SK-N-SH (cell line): Measurements from ENCODE around the gene CHMP6. TPM values are rescaled to one million over a fixed set of nuclear protein-coding genes. Genes with fewer than 3 reads are reported as not detected.

Experiments
- CTCF ChIA-PET: fragments of 300-600, 350-600 bp; formaldehyde crosslinking; extraction: SDS; loops from one replicate; lab custom pipeline; 2021; lab: Yijun Ruan, JAX
- POLR2A ChIA-PET: fragments of 350-600 bp; sonication (Branson Sonifier 250); formaldehyde crosslinking; extraction: SDS; loops from one replicate; lab custom pipeline; 2020; ENCODE audit warnings: antibody characterized with exemption, inconsistent platforms; lab: Yijun Ruan, JAX
- DNase-seq: peaks from one replicate; pipeline ENCODE4 v3.0.0; 2012
- H2AFZ ChIP-seq: fragments of 200-600 bp; sonication (generic); 2 replicates; pipeline ENCODE4 v1.8.1; 2016; ENCODE audit warnings: antibody characterized with exemption, mild to moderate bottlenecking, low read depth
- H3F3A ChIP-seq: fragments of 200-600 bp; sonication (generic); replicated peaks from 2 replicates; pipeline ENCODE3; 2016; ENCODE audit warnings: antibody characterized with exemption, mild to moderate bottlenecking; ENCODE audit not compliant: insufficient read depth
- H3K27ac ChIP-seq, 2 experiments: fragments of 200-500 bp in 1 of 2; fragments of 200-600 bp in 1 of 2; sonication (Bioruptor generic) in 1 of 2; sonication (generic), shearing (Covaris generic) in 1 of 2; 2 replicates each; pipeline versions ENCODE4 v1.5.1 to v1.6.1; 2014 to 2016; ENCODE audit warnings: low read depth in 2 of 2, inconsistent platforms in 1 of 2, low read length in 1 of 2, mild to moderate bottlenecking in 1 of 2, mixed read lengths in 1 of 2
- H3K27me3 ChIP-seq: fragments of 200-600 bp; sonication (generic), shearing (Covaris generic); 2 replicates; pipeline ENCODE4 v1.6.1; 2016; ENCODE audit warnings: mixed run types; ENCODE audit not compliant: insufficient read depth
- H3K36me3 ChIP-seq, 2 experiments: fragments of 200-500 bp in 1 of 2; fragments of 200-600 bp in 1 of 2; sonication (Bioruptor generic) in 1 of 2; sonication (generic) in 1 of 2; replicated peaks in 1 of 2; 2 replicates each; pipeline versions ENCODE3 to v1.5.1; 2014 to 2016; ENCODE audit warnings: low read length in 1 of 2, mild to moderate bottlenecking in 1 of 2; ENCODE audit not compliant: insufficient read depth in 2 of 2, control insufficient read depth in 1 of 2
- H3K4me1 ChIP-seq, 2 experiments: fragments of 200-500 bp in 1 of 2; fragments of 200-600 bp in 1 of 2; sonication (Bioruptor generic) in 1 of 2; sonication (generic), shearing (Covaris generic) in 1 of 2; 2 replicates each; pipeline versions ENCODE4 v1.5.1 to v1.6.1; 2014 to 2016; ENCODE audit warnings: low read depth in 1 of 2, low read length in 1 of 2, mixed run types in 1 of 2; ENCODE audit not compliant: insufficient read depth in 2 of 2, control insufficient read depth in 1 of 2
- H3K4me2 ChIP-seq: fragments of 200-600 bp; sonication (generic), shearing (Covaris generic); 2 replicates; pipeline ENCODE4 v1.6.1; 2017; ENCODE audit warnings: mixed run types
- H3K4me3 ChIP-seq, 2 experiments: fragments of 200-500 bp in 1 of 2; fragments of 200-600 bp in 1 of 2; sonication (Bioruptor generic) in 1 of 2; sonication (generic), shearing (Covaris generic) in 1 of 2; 2 replicates each; pipeline versions ENCODE4 v1.5.1 to v1.8.1; 2014 to 2016; ENCODE audit warnings: low read depth in 2 of 2, inconsistent platforms in 1 of 2, low read length in 1 of 2, mild to moderate bottlenecking in 1 of 2, mixed read lengths in 1 of 2, moderate library complexity in 1 of 2
- H3K79me2 ChIP-seq: fragments of 200-600 bp; sonication (generic); 2 replicates; pipeline ENCODE4 v1.8.1; 2017; ENCODE audit warnings: mild to moderate bottlenecking; ENCODE audit not compliant: insufficient read depth
- H3K9ac ChIP-seq: fragments of 200-600 bp; sonication (generic); 2 replicates; pipeline ENCODE4 v1.6.1; 2017; ENCODE audit warnings: mixed run types
- H3K9me2 ChIP-seq: fragments of 200-600 bp; sonication (generic); 2 replicates; pipeline ENCODE4 v1.6.1; 2017; ENCODE audit warnings: mixed run types
- H3K9me3 ChIP-seq: fragments of 200-600 bp; sonication (generic); 2 replicates; pipeline ENCODE4 v1.6.1; 2017; ENCODE audit warnings: mixed run types, mild to moderate bottlenecking, moderate library complexity
- H4K20me1 ChIP-seq: fragments of 200-600 bp; sonication (generic); 2 replicates; pipeline ENCODE4 v1.6.1; 2017; ENCODE audit warnings: mild to moderate bottlenecking, mixed run types; ENCODE audit not compliant: insufficient read depth
- CTCF ChIP-seq: fragments of 200-600 bp; sonication (generic); IDR thresholded peaks from 2 replicates; pipeline ENCODE4 v1.6.1; 2017; ENCODE audit warnings: antibody characterized with exemption, mild to moderate bottlenecking, moderate library complexity
- EP300 ChIP-seq, 2 experiments: IDR thresholded peaks; 2 replicates each; pipeline versions ENCODE4 v1.4.0 to v1.6.1; 2012; ENCODE audit warnings: borderline replicate concordance in 1 of 2, low read depth in 1 of 2, low read length in 1 of 2
- FOSL2 ChIP-seq: IDR thresholded peaks from 2 replicates; pipeline ENCODE4 v1.4.0; 2012; ENCODE audit warnings: low read depth, mild to moderate bottlenecking, moderate library complexity, borderline replicate concordance
- FOXJ3 ChIP-seq: sonication (generic); formaldehyde crosslinking; IDR thresholded peaks from 2 replicates; pipeline ENCODE4 v1.5.1; 2020; ENCODE audit warnings: mild to moderate bottlenecking, missing genetic modification reagents
- FOXM1 ChIP-seq: IDR thresholded peaks from 2 replicates; pipeline ENCODE4 v1.4.0; 2012; ENCODE audit warnings: low read depth, mild to moderate bottlenecking
- GABPA ChIP-seq: IDR thresholded peaks from 2 replicates; pipeline ENCODE4 v1.4.0; 2012; ENCODE audit warnings: low read depth, mild to moderate bottlenecking
- GATA2 ChIP-seq: sonication (generic); formaldehyde crosslinking; IDR thresholded peaks from 2 replicates; pipeline ENCODE4 v1.5.0; 2020; ENCODE audit warnings: mild to moderate bottlenecking, missing genetic modification reagents
- MEF2A ChIP-seq: IDR thresholded peaks from 2 replicates; pipeline ENCODE4 v1.4.0; 2012; ENCODE audit warnings: low read depth, borderline replicate concordance
- MXI1 ChIP-seq: IDR thresholded peaks from 2 replicates; pipeline ENCODE4 v1.6.1; 2012; ENCODE audit warnings: mild to moderate bottlenecking, low read depth, low read length, improper control_type of control experiment
- PBX3 ChIP-seq: IDR thresholded peaks from 2 replicates; pipeline ENCODE4; 2012
- RAD21 ChIP-seq: IDR thresholded peaks from 2 replicates; pipeline ENCODE4 v1.6.1; 2012; ENCODE audit warnings: mild to moderate bottlenecking, low read length
- RCOR1 ChIP-seq: fragments of 150-350 bp; IDR thresholded peaks from 2 replicates; pipeline ENCODE4 v1.6.1; 2017; ENCODE audit warnings: antibody characterized with exemption, low read length
- RFX5 ChIP-seq: IDR thresholded peaks from 2 replicates; pipeline ENCODE4 v1.6.1; 2012; ENCODE audit warnings: mild to moderate bottlenecking, improper control_type of control experiment, low read length
- RXRA ChIP-seq: IDR thresholded peaks from 2 replicates; pipeline ENCODE4 v1.4.0; 2012; ENCODE audit warnings: low read depth, mild to moderate bottlenecking, borderline replicate concordance
- TAF1 ChIP-seq: IDR thresholded peaks from 2 replicates; pipeline ENCODE4 v1.6.1; 2012; ENCODE audit warnings: low read depth, mild to moderate bottlenecking, low read length, moderate library complexity, borderline replicate concordance
- TCF12 ChIP-seq: IDR thresholded peaks from 2 replicates; pipeline ENCODE4 v1.4.0; 2012
- TEAD4 ChIP-seq: IDR thresholded peaks from 2 replicates; pipeline ENCODE4 v1.4.0; 2012; ENCODE audit warnings: mild to moderate bottlenecking, borderline replicate concordance; ENCODE audit not compliant: insufficient read depth
- YY1 ChIP-seq: IDR thresholded peaks from 2 replicates; pipeline ENCODE4 v1.4.0; 2012; ENCODE audit warnings: low read depth, mild to moderate bottlenecking
- WGBS: methylation state at CpG from one replicate; pipeline ENCODE4 v1.1.6; 2017; ENCODE audit warnings: low lambda C conversion rate; 5-methylcytosine and 5-hydroxymethylcytosine counted together
- polyA plus RNA-seq, 3 experiments: library from polyadenylated mRNA; depleted of rRNA; stranded (reverse); fragments of >200 nt; gene quantifications; 2 replicates each; pipeline ENCODE4 v1.2.3, GENCODE V29; 2012
- TF ChIP-seq, protein P1 (sequence below): fragments of 150-350 bp; IDR thresholded peaks from 2 replicates; pipeline ENCODE4 v1.6.1; 2016; ENCODE audit warnings: mild to moderate bottlenecking, low read depth, low read length
- TF ChIP-seq, protein P2 (sequence below): IDR thresholded peaks from 2 replicates; pipeline ENCODE4 v1.4.0; 2012; ENCODE audit warnings: low read depth

Gene CHMP6
- polyA plus RNA-seq, 1 of the 3 experiments (the other 2 are of a cell fraction): 44.1 TPM

DNA sequence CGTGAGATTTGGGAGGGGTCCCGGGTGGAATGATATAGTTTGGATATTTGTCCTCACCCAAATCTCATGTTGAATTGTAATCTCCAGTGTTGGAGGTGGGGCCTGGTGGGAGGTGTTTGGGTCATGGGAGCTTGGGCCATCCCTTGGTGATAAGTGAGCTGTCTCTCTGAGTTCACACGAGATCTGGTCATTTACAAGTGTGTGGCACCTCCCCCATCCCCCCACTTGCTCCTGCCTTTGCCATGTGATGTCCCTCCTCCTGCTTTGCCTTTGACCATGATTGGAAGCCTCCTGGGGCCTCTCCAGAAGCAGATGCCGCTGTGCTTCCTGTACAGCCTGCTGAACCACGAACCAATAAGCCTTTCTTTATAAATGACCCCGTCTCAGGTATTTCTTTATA, 22.0 kb downstream of the CHMP6 start (continued):
- no peak for TF ChIP-seq FOXM1

DNA sequence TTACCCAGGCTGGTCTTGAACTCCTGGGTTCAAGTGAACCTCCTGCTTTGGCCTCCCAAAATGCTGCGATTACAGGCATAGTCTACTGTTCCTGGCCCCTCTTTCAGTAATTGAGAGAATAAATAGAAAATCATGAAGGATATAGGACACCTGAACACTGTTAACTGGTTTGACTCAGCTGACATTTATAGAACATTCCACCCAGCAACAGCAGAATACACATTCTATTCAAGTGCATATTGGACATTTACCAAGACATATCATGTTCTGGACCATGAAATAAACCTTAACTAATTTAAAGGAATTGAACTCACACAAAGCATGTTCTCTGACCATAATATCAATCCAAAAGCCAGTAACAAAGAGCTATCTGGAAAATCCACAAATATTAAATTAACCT, 23.5 kb downstream of the CHMP6 start:
- ChIA-PET POLR2A (interaction anchor here (0.5 kb wide), 1 partner anchor 283 kb away, joined by 5 read pairs; no protein-coding TSS in a partner anchor), CTCF (interaction anchor here (0.7 to 10.2 kb wide), 6 partner anchors 11 to 588 kb away, joined by 3 to 102 read pairs (median 6); no protein-coding TSS in a partner anchor)
- no peak overlapping the region for H3K4me2 ChIP-seq
- H3F3A ChIP-seq: no peaks in the 10 kb centered on the region
- H3K79me2 ChIP-seq: no peaks in the 10 kb centered on the region
- TF ChIP-seq FOXM1 (no peak), FOSL2 (no peak), CTCF (no peak), TEAD4 (no peak), RFX5 (no peak), PBX3 (no peak), EP300 (IDR thresholded peaks at IDR 0.05; ENCODE audit: borderline replicate concordance in 1 of 2, low read depth in 1 of 2, low read length in 1 of 2) (no peak), TAF1 (no peak), MXI1 (no peak), GABPA (no peak), GATA2 (CRISPR knock-in tag) (no peak), RAD21 (no peak), FOXJ3 (CRISPR knock-in tag) (no peak), YY1 (no peak), RXRA (no peak), RCOR1 (no peak), MEF2A (no peak), TCF12 (no peak)
- TF ChIP-seq, protein P1, sequence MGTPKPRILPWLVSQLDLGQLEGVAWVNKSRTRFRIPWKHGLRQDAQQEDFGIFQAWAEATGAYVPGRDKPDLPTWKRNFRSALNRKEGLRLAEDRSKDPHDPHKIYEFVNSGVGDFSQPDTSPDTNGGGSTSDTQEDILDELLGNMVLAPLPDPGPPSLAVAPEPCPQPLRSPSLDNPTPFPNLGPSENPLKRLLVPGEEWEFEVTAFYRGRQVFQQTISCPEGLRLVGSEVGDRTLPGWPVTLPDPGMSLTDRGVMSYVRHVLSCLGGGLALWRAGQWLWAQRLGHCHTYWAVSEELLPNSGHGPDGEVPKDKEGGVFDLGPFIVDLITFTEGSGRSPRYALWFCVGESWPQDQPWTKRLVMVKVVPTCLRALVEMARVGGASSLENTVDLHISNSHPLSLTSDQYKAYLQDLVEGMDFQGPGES: no peak
- TF ChIP-seq, protein P2, sequence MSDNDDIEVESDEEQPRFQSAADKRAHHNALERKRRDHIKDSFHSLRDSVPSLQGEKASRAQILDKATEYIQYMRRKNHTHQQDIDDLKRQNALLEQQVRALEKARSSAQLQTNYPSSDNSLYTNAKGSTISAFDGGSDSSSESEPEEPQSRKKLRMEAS: no peak
- no peaks in the 10 kb centered on the region for H3K9me2 ChIP-seq
- no peaks in the 10 kb centered on the region for H3K36me3 ChIP-seq
- H3K27ac ChIP-seq: no peak overlapping the region
- DNase-seq: no peak
- 57% methylated on average over 1 of the region's 1 CpG for WGBS
- H3K9me3 ChIP-seq: no peaks in the 10 kb centered on the region; the same call in 1 of the 2 replicates
- no peaks in the 10 kb centered on the region for H3K4me1 ChIP-seq
- H3K27me3 ChIP-seq: peaks cover 10% of the 10 kb centered on the region
- no peak overlapping the region for H2AFZ ChIP-seq
- H3K4me3 ChIP-seq: no peak overlapping the region
- no peaks in the 10 kb centered on the region for H4K20me1 ChIP-seq
- H3K9ac ChIP-seq: no peak overlapping the region
